Endometrial microvascular endothelial cells (primary cell): ENCODE results near the gene TLE3. TPM values are rescaled to one million over a fixed set of nuclear protein-coding genes. Genes with fewer than 3 reads are reported as not detected.

Experiments
- in situ Hi-C: cut with HindIII; loops from 2 replicates; pipeline ENCODE4 v1.10.0; 2017; ENCODE audit warnings: low sequenced_read_pairs, low pct_unique_long_range_greater_than_20kb; ENCODE audit errors: inconsistent ontology term
- total RNA-seq: library from RNA; depleted of rRNA; stranded (reverse); fragments of >200 nt; gene quantifications from one replicate; pipeline ENCODE4 v1.2.3, GENCODE V29; 2015; ENCODE audit errors: inconsistent ontology term

TLE3 gene
- total RNA-seq, 1 donor from 2014 or later, result 28.5 TPM

DNA sequence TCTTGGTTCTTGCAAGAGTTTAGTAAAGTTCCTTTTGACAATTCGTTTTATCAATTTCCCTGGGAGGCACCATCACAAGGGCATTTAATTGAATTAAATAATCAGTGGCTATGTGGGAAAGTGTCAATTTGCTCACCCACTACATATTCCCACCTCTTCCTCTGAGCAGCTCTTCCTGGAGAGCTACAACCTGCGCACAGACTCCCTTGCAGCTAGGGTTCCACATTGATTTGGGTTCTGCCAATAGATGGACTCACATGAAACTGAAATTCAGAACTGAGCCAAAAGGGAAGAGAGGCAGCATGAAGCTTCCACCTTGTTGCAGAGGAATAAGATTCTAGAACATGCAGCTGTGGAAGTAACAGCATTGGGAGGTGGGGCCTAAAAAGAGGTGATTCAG is 94.8 kb downstream of the TLE3 start:
- in situ Hi-C loops, result no loop called here

DNA sequence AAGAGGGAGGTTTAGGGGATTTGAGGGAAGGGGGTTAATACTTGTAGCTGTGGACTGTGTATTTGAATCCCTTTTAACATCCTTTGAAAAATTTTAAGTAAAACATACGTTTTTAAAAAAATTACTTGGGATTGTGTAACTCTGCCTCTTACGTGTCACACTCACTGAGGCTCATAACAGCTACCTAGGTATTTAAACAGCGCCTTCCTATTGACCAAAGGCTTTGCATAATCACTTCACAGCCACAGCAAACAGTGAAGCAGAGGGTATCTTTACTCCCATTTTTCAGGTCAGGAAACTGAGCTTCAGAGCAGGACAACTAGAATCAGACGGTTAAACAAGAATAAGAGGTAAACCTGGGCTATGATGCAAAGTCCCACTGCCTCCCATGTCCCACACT is 95.9 kb downstream of the TLE3 start:
- in situ Hi-C loops, result no loop called here

DNA sequence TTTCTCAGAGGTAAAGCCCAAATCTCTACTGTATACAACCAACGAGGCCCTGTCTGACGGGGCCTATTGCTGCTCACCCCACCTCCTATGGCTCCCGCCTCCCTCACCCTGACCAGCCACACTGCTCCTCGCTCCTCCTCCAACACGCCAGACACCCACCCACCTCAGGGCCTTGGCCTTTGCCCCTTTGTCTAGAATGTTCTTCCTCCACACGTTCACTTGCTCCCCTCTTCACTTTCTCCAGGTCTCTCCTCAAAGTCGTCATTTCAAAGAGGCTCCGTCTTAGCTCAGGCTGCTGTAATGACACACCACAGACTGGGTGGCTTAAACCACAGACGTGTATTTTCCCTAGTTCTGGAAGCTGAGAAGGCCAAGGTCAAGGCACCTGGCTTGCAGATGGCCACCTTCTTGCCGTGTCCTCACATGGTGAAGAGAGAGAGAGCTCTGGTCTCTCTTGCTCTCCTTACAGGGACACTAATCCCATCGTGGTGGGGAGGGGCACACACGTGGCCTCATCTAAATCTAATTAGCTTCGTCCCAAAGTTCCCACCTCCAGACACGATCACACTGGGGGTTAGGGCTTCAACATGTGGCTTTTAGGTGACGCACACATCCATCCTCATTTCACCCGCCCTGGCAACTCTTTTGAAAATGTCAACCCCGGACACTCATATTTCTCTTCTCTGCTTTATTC is 98.2 kb downstream of the TLE3 start:
- in situ Hi-C loops, result no loop called here

DNA sequence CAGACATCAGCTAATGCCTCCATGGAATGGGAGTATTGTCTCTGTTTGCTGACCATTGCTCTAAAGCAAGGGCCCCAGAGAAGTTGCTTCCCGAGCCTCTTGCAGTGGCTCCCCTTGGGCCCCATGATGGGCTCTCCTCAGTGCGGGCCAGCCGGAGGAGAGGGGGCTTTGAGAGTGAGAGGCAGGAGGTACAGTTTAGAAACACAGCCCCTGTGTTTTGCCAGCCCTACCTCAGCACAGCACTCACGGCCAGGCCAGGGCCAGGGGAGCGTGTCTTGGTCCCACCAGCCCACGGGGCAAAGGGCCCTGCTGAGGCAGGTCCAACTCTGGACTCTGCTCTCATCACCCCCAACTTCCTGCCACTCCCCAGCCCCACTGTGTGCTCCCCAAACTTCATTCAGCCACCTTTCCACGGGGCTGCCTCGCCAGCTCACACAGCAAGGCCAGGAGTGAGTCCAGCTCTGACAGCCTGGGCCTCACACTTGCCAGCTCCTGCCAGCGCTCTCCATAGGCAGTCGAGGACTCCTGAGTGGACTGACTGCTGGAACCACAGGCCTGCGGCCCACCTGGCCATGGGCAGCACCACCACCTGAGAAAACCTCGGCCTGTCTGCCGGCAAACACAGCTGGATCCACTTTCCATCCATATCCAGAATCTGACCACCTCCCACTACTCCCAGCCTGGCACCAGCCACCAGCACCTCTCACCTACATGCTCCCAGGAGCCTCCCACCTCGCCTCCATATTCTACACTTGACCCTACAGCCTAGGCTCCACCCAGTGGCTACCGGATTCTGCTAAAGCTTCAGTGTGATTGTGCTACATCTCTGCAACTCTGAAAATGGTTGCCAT is 99.0 kb downstream of the TLE3 start:
- in situ Hi-C loops, result no loop called here

DNA sequence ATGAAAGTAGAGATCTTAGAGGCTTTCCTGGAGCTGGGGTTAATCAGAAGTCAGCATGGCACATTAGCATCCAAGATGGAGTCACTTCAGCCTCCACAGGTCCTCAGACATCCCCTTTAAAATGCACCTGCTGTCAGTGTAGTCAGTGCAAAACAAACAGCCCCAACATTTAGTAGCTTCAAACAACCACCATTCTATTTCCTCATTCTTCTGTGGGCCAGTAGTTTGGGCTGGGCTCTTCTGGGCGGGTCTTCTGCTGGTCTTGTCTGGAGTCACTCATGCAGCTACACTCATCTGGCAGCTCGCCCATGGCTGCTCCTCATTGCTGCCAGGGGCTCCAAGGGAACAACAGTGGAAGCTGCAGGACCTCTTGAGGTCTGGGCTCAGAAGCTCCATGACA is 99.9 kb downstream of the TLE3 start:
- in situ Hi-C loops, result no loop called here
